PFSK-1 (cell line): ENCODE data around the gene EPB41L4A.

ENCODE experiments used
- FOXP2 ChIP-seq: optimal IDR thresholded peaks from 2 replicates; pipeline ENCODE3; 2011; ENCODE audit warnings: borderline replicate concordance, control low read depth, inconsistent platforms; ENCODE audit not compliant: insufficient read depth; ENCODE audit errors: extremely low read length, extremely low read depth
- POLR2AphosphoS5 ChIP-seq: IDR thresholded peaks from 2 replicates; pipeline ENCODE4 v1.6.1; 2012; ENCODE audit warnings: low read depth, mild to moderate bottlenecking, control low read depth, low read length, moderate library complexity
- SIN3A ChIP-seq: IDR thresholded peaks from 2 replicates; pipeline ENCODE4 v1.6.1; 2012; ENCODE audit warnings: mild to moderate bottlenecking, low read length, moderate library complexity, borderline replicate concordance; ENCODE audit not compliant: insufficient read depth
- TAF1 ChIP-seq: IDR thresholded peaks from 2 replicates; pipeline ENCODE4 v1.6.1; 2012; ENCODE audit warnings: low read length, control low read depth, borderline replicate concordance; ENCODE audit not compliant: insufficient read depth
- TF ChIP-seq, protein P1 (sequence below), 2 experiments: IDR thresholded peaks; 2 replicates each; pipeline versions ENCODE4 v1.6.1 to v1.8.0; 2011 to 2012; ENCODE audit warnings: low read depth in 2 of 2, low read length in 2 of 2, control low read depth in 1 of 2, inconsistent platforms in 1 of 2, mild to moderate bottlenecking in 1 of 2, moderate library complexity in 1 of 2; ENCODE audit not compliant: insufficient read depth in 1 of 2

DNA sequence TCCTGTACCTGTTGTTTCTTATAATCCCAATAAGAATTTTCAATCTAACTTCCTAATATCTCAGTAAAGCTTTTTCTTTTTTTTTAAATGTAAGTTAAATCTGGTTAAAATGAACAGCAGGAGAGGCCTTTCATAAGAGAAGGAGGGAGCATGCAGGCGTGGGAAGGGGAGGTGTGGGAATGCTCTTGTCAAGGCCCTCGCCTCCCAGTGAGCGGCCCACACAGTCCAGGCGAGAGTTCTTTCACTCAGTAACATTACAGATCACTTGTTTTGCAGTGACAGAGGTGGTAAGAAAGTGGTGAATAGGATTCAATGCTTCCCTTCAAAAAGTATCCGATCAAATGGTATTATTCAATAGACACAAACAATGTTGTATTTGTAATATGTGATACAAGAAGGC is 125.0 kb downstream of the EPB41L4A start:
- TF ChIP-seq TAF1: no peak
- TF ChIP-seq POLR2AphosphoS5: no peak
- TF ChIP-seq SIN3A: no peak
- TF ChIP-seq, protein P1, sequence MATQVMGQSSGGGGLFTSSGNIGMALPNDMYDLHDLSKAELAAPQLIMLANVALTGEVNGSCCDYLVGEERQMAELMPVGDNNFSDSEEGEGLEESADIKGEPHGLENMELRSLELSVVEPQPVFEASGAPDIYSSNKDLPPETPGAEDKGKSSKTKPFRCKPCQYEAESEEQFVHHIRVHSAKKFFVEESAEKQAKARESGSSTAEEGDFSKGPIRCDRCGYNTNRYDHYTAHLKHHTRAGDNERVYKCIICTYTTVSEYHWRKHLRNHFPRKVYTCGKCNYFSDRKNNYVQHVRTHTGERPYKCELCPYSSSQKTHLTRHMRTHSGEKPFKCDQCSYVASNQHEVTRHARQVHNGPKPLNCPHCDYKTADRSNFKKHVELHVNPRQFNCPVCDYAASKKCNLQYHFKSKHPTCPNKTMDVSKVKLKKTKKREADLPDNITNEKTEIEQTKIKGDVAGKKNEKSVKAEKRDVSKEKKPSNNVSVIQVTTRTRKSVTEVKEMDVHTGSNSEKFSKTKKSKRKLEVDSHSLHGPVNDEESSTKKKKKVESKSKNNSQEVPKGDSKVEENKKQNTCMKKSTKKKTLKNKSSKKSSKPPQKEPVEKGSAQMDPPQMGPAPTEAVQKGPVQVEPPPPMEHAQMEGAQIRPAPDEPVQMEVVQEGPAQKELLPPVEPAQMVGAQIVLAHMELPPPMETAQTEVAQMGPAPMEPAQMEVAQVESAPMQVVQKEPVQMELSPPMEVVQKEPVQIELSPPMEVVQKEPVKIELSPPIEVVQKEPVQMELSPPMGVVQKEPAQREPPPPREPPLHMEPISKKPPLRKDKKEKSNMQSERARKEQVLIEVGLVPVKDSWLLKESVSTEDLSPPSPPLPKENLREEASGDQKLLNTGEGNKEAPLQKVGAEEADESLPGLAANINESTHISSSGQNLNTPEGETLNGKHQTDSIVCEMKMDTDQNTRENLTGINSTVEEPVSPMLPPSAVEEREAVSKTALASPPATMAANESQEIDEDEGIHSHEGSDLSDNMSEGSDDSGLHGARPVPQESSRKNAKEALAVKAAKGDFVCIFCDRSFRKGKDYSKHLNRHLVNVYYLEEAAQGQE (IDR thresholded peaks at IDR 0.05; ENCODE audit: insufficient read depth in 1 of 2, low read depth in 2 of 2, low read length in 2 of 2): no peak
- TF ChIP-seq FOXP2: no peak
